Fibroblast of skin of left biceps (primary cell): ENCODE data around the gene ARRB2.

Experiments
- DNase-seq, 2 experiments: peaks; one replicate each; pipeline ENCODE4 v3.0.0-alpha.2; 2013; ENCODE audit warnings: low read depth in 2 of 2

ARRB2 gene

DNA sequence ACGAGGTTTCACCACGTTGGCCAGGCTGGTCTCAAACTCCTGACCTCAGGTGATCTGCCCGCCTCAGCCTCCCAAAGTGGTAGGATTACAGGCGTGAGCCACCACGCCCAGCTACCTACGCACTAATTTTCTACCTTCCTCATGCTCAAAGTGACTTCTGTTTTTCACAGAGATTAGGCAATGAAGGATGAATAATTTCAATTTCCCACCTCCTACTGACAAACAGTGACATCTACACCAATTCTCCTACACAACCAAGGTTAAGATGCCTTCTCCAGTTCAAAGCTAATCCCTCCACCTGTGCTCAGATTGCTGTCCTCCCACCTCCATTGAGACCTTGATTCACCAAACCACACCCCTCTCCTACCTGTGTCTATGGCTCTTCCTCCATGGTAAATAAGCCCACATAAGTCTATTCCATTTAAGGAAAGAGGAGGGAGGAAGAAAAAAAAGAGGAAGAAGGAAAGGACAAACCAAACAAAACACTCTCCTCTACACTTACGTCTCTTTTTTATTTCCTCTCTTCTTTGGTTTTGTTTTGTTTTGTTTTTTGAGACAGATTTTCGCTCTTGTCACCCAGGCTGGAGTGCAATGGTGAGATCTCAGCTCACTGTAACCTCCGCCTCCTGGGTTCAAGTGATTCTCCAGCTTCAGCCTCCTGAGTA, 15.3 kb downstream of the ARRB2 start:
- no peak for DNase-seq

DNA sequence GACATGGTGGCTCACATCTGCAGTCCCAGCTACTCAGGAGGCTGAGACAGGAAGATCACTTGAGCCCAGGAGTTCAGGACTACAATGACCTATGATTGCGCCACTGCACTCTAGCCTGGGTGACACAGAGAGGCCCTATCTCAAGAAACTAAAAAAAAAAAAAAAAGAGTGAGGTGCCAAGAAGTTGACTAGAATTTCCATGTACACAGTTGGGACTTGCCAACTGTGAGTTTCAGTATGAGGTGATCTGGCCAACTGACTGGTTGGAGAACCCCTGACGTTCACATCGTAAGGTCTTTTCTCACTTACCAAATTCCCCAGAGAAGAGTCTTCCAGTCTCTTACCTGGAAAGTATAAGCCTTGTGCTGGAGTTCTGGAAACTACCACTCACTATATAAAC, 17.7 kb downstream of the ARRB2 start:
- DNase-seq: no peak

DNA sequence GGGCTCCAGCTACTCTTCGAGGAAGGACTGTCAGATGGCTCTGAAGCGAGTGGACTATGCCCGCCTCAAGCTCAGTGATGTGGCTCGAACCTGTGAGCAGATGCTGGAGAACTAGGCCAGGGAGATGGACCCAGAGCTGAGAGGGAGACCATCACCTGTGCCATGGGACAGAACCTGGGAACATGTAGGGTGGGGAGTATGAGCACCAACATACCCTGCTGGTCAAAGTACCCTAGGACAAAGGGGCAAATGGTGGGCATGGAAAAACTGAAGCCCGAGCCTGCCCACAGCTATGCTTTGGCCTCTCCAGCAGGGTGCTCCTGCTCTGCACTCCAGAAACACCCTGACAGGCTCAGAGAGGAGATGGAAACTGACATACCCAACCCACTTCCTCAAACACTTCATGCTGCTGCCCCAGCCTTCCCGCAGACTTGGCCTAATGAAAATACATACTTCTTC, 22.7 kb downstream of the ARRB2 start:
- DNase-seq: no peak

DNA sequence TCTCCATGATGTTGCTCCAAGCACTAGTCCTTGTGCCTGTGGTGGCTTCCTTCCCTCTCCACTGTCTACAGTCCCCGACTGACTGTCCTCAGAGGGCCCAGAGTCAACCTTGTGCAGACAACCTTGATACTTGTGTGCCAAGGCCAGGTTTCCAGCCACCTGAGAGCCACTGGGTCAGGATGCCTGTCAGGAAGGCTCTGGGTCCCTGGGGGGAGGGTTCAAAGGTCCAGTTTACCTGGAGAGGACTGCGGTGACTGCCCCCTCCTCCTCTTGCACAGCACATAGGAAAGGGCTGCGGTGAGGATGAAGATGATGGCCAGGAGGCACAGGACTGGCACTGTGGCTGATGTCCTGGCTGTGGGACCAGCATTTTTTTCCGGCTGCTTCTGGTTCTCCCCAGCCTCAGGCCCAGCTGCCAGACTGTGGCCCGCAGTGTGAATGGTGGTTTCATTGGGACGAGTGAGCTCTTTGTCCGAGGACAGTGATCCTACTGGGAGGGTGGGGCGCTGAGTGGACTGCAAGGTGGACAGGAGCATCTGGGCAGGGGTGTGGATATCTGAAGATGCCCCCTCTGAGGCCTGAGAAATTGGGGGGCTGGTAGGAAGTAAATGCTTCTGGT, 24.5 kb downstream of the ARRB2 start:
- DNase-seq: no peak

DNA sequence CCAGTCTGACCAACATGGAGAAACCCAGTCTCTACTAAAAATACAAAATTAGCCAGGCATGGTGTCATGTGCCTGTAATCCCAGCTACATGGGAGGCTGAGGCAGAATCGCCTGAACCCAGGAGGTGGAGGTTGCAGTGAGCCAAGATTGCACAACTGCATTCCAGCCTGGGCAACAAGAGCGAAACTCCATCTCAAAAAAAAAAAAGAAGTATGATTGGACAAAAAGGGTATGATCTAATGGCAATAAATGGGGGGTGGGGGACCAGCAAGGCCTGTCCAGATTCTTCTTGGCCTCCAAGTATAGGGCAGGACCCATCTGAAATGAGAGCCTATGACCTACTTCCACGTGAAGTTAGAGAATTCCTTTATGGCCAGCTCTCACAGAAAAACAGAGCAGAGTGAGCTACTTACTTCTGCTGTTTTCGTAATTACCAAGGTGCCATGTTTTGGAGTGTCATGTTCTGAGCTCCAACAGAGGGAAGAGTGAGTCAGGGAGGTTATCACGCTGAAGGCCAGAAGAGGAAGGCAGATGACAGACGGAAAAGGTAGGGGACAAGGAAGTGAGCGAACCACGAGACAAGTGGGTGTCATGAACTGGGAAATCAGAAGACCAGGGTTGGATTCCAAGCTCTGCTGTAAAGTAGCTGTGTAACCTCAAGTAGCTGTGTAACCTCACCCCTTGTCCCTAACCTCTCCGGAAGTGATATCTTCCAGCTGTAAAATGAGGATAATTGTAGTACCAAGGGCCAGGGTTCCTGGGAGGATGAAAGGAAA, 25.6 kb downstream of the ARRB2 start:
- no peak for DNase-seq

DNA sequence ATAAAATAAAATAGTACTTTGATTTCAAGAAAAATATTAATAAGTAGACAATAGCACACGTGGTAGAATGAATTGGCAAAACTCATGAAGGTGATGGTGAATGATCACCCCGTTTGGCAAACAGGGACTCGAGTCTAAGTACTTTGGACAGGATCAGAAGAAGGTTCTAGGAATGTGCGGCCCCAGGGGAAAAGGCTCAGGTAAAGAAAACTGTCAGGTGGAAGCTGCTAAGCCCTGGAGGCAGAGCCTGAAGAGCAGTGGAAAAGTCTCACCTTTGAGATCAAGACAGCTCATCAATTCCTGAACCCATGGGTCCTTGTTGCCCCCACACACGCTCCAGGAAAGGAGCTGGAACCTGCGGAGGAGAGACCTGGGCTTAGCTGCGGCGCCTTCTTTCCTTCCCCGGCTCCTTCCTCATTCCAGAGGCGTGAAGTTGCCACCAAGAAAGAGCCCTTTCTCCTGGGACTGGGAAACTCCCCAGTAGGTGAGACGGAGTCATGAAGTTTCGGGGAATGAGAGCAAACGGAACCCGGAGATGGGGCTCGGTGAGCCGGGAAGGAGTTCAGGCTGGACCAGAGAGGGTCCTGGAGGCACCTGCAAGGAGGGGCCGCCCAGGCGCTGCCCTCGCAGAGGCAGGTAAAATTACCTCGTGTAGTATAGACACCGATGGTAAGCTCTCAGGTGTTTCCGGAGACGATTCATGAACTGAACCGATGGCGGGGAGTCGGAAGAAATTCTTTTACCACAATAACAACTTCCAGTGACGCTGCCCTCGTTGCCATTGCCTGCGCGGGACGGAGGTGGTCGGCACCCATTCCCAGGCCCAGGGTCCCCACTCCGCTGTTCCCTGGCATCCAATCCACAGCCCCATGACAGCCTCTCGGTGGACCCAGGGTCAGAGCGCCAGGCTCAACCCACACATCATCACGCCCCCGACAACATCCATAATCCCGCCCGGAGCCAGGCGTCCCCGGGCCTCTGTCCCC, 28.0 kb downstream of the ARRB2 start:
- no peak for DNase-seq

DNA sequence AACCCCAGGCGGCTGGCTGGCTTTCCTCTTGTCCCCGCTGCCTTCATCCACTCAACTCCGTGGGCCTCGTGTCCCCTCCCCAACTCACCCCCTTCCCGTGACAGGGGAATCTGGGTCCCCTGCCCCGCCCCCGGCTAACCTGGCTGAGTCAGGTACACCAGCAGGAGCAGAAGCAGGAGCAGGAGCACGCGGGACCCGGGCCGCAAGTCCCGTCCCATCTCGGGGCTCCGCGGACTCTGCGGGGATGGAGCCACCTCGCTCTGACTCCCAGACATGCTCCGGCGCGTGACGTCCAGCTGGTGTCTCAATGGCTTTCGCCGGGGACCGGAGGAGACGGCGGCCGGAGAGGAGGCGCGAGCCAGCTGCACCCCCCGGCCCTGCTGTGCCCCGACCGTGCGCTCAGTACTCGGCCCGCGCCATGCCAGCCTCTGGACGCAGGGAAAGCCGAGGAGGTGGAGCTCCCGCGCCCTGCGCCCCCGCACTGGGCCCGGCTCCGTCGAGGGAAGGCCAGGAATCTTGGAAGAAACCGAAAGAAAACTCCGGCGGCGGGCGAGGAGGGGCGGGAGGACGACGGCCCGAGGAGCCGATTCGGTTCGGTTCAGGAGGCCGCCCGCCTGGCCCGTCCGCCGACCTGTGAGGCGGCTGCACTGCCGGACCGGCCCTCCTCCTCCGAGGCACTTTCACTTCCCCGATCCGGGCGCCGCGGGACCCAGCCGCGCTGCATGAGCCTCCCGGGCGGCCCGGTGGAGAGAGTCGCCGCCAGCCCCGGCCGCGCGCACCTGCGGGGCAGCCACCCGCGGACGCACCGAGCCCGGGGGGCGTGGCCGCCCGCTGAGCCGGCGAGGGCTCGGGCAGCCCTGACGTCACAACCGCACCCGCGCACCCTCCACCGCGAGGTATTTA, 28.9 kb downstream of the ARRB2 start, which contains the start of the genes CXCL16 and ZMYND15:
Gene CXCL16 (minus strand): TSS at position 807 of the 903 bp plus-strand sequence. CDS start 589 bp downstream, at position 218.
Gene ZMYND15 (plus strand): TSS at position 712 of the 903 bp plus-strand sequence. CDS start 716 bp downstream, outside the sequence.
- no peak for DNase-seq

DNA sequence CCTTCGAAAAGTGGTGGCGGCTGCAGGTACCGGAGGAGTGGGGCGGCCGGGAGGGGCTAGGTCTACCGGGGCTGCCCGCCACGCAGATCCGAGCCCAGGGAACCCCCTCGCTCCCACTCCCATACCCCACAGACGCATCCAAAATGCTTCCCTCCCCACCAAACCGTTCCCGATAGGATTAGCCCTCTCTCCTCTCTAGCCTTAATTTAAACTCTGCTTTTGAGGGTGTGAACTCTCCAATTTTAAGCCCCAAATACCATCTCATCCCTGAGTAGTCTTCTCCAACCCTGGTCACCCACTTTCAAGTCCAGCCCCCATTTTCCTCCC, 29.6 kb downstream of the ARRB2 start:
- DNase-seq: no peak

DNA sequence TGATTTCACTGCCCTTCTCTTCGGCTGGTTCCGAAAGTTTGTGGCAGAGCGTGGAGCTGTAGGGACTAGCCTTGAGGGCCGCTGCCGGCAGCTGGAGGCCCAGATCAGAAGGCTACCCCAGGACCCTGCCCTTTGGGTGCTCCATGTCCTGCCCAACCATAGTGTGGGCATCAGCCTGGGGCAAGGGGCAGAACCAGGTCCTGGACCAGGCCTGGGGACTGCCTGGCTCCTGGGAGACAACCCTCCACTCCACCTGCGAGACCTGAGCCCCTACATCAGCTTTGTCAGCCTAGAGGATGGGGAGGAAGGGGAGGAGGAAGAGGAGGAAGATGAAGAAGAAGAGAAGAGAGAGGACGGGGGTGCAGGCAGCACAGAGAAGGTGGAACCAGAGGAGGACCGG, 30.2 kb downstream of the ARRB2 start:
- DNase-seq: no peak

DNA sequence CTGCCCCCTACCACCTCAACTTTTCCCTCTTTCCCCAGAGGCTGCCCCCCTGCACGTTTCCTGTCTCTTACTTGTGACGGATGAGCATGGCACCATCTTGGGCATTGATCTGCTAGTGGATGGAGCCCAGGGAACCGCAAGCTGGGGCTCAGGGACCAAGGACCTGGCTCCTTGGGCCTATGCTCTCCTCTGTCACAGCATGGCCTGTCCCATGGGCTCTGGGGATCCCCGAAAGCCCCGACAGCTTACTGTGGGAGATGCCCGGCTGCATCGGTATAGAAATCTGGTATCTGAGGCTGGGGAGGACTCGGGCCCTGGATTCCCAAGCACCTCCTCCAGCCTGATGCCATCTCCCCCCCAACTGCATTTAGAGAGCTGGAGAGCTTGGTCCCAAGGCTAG, 31.1 kb downstream of the ARRB2 start:
- DNase-seq: no peak

DNA sequence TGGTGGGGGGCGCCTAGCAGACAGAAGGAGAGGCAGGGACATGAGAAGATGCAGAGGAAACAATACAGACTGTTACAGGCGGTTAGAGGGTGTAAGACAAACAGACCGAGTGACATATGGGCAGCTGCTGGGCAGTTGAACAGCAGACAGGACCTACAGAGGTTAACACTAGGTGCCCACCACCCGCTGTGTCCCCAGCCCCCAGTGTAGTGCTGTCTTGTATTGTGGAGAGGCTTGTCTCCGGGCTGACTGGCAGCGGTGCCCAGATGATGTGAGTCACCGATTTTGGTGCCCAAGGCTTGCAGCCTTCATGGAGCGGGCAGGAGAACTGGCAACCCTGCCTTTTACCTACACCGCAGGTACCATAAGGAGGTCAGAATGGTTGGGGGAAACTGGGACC, 31.7 kb downstream of the ARRB2 start:
- DNase-seq: no peak

DNA sequence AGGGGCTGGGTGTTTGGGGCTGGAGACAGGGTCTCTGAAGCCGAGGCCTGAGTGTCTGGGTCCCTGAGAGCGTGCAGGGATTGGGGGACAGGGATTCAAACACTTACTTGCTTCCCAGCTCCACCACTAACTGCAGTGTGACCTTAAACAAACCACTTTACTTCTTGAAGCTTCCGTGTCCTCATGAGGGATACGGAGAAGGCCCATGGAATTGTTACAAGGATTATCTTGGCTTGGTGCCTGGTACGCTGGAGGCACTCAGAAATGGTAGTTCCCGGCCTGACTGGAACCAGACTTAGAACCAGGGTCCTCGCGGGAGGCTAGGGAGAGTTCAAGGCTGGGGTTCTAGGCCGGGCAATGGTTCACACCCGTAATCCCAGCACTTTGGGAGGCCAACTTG, 32.2 kb downstream of the ARRB2 start:
- no peak for DNase-seq

DNA sequence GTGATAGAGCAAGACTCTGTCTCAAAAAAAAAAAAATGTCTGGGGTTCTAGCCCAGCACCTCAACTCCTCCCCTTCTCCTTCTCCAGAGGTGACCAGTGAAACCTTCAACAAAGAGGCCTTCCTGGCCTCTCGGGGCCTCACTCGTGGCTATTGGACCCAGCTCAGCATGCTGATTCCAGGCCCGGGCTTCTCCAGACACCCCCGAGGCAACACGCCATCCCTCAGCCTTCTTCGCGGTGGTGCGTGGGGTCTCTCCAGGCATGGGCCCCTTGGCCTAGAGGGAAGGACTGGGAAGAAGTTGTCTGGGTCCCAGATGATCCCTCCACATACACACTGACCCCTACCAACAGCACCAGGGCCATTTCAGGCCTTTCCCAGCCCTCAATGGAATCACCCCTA, 32.8 kb downstream of the ARRB2 start:
- no peak for DNase-seq

DNA sequence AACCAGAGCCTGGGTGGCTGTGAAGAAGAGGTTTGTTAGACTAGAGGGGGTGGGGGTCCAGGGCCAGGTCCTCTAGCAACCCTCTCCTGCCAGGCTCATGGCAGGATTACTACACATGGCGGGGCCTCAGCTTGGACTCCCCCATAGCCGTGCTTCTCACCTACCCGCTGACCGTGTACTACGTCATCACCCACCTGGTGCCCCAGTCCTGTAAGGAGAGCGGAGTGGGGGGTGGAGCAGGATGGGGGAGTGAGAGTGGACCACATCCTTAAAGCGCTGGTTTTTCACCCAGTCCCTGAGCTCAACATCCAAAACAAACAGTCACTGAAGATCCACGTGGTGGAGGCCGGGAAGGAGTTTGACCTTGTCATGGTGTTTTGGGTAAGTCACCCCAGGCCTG, 33.5 kb downstream of the ARRB2 start:
- DNase-seq: no peak

DNA sequence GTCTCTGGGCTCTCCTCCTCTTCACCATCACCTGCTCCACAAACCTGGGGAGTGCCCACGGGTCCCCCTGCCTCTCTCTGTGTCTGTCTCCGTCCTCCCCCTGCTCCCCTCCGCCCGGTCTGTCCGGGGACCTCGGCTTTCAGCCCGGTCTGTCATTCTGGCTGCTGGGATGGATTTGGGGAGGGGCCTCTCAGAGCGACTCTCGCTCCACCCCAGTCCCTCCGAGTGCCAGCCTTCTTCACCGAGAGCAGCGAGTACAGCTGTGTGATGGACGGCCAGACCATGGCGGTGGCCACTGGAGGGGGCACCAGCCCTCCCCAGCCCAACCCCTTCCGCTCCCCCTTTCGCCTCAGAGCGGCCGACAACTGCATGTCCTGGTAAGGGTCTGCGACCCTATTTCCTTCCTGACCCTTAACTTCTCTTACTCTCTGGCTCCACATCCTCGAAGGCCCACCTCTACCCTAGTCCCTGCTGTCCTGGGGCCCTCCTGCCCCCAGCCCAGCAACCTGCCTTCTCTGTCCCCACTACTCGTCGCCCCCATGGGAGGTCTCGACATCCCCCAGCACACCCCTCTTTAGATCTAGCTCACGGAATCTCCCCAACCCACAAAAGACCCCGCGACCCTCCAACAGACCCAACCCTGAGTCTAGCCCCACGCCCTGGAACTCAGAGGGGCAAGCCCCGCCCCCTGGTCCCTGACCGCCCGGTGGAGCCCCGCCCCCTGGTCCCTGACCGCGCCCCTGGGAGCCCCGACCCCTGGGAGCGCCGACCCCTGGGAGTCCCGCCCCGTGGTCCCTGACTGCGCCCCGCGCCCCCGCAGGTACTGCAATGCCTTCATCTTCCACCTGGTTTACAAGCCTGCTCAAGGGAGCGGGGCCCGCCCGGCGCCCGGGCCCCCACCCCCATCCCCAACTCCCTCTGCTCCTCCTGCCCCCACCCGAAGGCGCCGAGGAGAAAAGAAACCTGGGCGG, 34.9 kb downstream of the ARRB2 start:
- DNase-seq: no peak

DNA sequence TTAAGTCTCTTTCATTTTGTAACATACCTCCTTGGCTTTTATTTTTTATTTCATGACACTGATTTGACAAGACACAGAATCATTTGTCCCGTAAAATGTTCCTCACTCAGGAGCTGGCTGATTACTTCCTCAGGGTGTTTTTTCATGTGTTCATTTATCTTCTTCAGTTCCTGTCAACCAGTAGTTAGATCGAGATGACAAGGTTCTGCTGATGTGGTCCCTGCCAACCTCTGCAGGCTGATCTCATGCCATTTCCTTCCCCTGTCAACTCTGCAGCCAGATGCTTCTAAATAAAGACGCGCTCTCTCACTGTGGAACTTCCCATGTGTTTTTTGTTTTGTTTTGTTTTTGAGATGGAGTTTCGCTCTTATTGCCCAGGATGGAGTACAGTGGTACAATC, 37.4 kb downstream of the ARRB2 start:
- no peak for DNase-seq

DNA sequence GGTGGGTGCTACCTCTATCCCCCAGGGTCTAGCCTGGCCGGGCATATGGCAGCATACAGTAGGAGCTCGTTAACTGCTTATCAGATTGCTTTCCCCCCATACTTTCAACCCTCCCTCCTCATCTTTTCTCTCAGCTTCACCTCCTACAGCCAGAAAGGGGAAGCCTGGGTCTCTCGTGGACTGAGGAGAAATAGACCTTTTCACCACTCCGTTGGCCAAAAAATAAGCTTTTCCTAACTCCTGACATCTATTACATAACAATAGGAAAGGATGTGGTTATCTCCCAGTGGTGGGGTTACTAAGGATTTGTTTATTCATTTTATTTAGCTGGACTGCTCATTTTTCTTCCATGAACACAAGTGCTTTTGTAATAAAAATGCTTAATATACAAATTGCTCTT, 38.3 kb downstream of the ARRB2 start:
- DNase-seq: no peak

DNA sequence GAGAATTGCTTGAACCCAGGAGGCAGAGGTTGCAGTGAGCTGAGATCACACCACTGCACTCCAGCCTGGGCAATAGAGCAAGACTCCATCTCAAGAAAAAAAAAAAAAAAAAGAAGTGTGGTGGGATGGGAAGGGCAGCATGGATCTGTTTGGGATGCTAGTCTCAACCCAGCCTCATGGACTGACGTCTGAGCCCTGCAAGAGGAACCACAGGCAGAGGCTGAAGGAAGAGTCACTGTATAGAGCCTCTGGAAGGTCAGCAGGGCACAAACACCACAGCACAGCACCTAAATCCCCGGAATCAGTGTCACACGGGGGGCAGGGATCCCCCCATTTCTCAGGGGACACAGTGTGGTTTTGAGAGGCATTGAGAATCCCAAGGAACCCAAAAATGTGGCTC, 40.2 kb downstream of the ARRB2 start:
- no peak for DNase-seq

DNA sequence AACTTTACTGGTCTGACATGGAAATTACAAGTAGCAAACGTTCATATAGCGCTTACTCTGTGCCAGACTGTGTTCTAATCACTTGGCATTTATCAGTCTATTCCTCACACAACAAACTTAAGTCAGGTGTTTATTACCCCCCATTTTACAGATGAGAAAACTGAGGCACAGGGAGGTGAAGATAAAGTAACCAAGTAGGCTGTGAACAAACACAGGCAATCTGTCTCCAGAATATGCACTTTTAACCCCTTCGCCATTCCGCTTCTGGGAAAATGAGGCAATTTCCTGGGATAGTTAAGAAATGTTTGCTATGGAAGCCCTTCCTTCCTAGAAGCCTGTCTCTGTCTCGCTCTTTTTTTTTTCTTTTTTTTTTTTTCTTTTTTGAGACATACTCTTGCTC, 41.5 kb downstream of the ARRB2 start:
- no peak for DNase-seq
